ENCODE results near the gene BAG3. TPM values are rescaled to one million over a fixed set of nuclear protein-coding genes. Genes with fewer than 3 reads are reported as not detected.
"Not testable (repeated sequence)": the region's sequence is repeated elsewhere in the genome, so short reads cannot be mapped to it uniquely, and the experiment has no call there.

Gene BAG3
- total RNA-seq, 1 donor from 2014 or later: 39.1 TPM

DNA sequence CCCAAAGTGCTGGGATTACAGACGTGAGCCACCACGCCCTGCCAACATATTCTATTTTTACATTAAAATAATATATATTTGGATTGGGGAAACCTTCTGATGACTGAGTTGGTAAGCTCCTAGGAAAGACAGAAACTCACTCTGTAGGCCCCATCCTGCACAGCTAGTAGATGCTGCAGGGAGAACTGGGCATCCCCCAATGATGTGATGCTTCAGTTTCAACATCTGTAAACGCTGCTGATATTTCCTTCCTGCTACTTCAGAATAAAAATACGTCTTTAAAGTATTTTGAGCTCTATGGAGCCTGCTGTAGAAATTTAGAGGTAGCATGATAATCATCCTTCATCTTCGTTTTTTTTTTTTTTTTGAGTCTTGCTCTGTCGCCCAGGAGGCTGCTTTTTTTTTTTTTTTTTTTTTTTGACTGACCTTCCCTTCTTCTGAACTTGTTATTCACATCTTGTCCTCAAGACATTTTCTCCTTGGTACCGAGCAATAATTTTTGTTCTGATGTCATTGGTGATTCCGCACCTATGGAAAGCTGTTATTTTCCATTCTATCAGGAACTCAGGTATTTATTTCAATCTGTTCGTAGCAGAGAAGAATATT is 52.8 kb downstream of the BAG3 start:
- TF ChIP-seq, protein P1, sequence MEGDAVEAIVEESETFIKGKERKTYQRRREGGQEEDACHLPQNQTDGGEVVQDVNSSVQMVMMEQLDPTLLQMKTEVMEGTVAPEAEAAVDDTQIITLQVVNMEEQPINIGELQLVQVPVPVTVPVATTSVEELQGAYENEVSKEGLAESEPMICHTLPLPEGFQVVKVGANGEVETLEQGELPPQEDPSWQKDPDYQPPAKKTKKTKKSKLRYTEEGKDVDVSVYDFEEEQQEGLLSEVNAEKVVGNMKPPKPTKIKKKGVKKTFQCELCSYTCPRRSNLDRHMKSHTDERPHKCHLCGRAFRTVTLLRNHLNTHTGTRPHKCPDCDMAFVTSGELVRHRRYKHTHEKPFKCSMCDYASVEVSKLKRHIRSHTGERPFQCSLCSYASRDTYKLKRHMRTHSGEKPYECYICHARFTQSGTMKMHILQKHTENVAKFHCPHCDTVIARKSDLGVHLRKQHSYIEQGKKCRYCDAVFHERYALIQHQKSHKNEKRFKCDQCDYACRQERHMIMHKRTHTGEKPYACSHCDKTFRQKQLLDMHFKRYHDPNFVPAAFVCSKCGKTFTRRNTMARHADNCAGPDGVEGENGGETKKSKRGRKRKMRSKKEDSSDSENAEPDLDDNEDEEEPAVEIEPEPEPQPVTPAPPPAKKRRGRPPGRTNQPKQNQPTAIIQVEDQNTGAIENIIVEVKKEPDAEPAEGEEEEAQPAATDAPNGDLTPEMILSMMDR (conservative IDR thresholded peaks at IDR 0.05; ENCODE audit: low read depth, low read length): no peak
- DNase-seq (ENCODE audit: low read depth): no peak
- no peak overlapping the region for H3K4me3 ChIP-seq (ENCODE audit: low read depth, low read length)

DNA sequence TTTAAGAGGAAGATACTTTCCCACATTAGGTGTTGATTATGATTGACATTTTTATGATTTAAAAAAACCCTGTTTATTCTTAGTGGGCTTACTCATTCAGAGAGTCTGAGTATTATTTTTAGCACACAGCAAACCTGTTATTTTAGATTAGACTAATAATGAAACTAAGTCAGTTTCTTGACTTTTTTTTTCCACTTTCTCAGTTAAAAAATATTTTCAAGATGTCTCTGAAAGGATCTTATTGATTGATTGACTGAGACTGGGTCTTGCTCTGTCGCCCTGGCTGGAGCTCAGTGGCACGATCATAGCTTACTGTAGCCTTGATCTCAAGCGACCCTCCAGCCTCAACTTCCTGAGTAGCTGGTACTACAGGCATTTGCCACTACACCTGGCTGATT is 54.3 kb downstream of the BAG3 start:
- TF ChIP-seq, protein P1 (conservative IDR thresholded peaks at IDR 0.05; ENCODE audit: low read depth, low read length): no peak
- DNase-seq (ENCODE audit: low read depth): no peak
- no peak overlapping the region for H3K4me3 ChIP-seq (ENCODE audit: low read depth, low read length)

DNA sequence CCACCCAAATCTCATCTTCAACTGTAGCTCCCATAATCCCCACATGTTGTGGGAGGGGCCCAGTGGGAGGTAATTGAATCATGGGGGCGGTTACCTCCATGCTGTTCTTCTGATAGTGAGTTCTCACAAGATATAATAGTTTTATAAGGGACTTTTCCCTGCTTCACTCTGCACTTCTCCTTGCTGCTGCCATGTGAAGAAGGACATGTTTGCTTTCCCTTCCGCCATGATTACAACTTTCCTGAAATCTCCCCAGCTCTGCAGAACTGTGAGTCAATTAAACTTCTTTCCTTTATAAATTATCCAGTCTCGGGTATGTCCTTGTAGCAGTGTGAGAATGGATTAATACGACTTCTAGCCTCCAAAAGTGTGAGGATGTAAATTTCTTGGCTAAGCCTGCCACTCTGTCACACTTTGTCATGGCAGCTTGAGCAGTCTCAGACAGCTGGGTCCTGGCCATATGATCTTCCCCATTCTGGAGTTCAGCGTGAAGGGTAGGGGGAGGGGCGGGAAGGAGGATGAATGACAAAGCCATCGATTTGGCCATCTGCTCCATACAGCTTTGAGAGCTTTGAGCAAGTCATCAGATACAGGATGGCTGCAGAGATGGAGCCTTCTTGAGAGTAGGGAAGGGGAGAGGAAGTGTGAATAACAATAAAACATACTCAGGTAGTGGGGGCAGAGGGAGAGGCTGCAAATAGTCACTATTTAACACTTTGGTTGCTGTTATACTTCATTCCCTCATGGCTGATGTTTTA is 55.5 kb downstream of the BAG3 start:
- H3K4me3 ChIP-seq (ENCODE audit: low read depth, low read length): no peak overlapping the region
- TF ChIP-seq, protein P1 (conservative IDR thresholded peaks at IDR 0.05; ENCODE audit: low read depth, low read length): no peak
- DNase-seq (ENCODE audit: low read depth): no peak

DNA sequence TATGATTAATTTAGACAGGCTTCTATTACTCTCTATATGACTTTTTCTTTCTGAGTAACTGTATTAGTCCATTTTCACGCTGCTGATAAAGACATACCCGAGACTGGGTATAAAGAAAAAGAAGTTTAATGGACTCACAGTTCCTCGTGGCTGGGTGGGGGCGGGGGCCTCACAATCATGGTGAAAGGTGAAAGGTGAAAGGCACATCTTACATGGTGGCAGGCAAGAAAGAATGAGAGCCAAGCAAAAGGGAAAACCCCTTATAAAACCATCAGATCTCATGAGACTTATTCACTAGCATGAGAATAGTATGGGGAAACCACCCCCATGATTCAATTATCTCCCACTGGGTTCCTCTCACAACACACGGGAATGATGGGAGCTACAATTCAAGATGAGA is 56.2 kb downstream of the BAG3 start:
- DNase-seq (ENCODE audit: low read depth); H3K4me3 ChIP-seq (ENCODE audit: low read depth, low read length): not testable (repeated sequence)

DNA sequence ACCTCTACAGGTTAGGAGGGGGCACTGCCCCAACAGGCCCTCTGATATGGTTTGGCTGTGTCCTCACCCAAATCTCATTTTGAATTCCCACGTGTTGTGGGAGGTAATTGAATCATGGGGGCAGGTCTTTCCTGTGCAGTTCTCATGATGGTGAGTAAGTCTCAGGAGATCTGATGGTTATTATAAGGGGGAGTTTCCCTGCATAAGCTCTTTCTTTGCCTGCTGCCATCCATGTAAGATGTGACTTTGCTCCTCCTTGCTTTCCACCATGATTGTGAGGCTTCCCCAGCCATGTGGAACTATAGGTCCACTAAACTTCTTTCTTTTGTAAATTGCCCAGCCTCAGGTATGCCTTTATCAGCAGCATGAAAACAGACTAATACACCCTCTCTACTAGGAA is 59.8 kb downstream of the BAG3 start:
- DNase-seq (ENCODE audit: low read depth); H3K4me3 ChIP-seq (ENCODE audit: low read depth, low read length): not testable (repeated sequence)

DNA sequence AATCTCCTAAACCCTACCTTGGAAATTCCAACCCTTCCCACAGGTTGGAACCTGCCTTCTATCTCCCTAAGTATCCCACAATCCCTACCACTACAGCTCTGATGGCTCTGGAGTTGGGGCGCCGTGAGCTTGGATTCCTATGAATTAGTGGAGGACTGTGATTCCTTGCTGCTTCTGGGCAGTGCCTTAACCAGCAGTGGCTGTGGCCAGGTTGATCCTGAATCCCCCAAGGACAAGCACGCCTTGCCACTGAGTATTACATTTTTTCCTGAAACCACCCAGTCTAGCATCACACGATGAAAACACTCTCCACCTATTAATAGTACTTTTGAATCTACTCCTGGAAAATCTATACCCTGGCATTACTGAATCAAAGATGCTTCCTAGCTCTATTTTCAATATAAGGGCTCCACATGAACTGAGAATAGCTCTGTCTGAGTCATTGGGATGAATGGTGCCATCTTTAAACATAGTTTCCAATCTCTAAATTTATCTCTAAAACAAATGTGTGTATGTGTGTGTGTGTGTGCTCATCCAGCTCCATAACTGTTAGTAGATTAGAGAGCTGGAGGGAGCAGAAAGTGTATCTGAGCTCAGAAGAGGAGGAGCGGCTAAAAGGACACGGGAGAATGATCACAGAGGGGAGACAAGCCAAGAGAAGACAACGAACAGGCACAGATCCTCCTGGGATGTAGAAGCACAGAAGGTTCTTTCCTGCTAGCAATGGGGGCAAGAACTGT is 62.7 kb downstream of the BAG3 start:
- TF ChIP-seq, protein P1 (conservative IDR thresholded peaks at IDR 0.05; ENCODE audit: low read depth, low read length): no peak
- DNase-seq (ENCODE audit: low read depth): no peak

DNA sequence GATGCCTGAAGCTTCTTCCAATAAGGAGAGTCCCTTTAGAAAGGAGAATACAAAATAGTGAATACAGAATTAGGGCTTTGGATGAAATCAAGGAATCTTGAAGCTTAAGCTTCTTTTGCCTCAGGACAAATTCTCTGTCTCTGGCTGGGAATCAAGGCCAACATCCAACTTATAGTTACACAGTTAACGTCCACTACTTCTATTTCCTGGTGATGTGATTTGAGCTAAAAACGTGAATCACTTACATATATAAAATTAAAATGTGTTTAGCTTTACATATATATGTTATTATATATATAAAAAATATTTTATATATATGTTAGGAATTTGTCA is 63.3 kb downstream of the BAG3 start:
- no peak for DNase-seq (ENCODE audit: low read depth)
- TF ChIP-seq, protein P1 (conservative IDR thresholded peaks at IDR 0.05; ENCODE audit: low read depth, low read length): no peak
- H3K4me3 ChIP-seq (ENCODE audit: low read depth, low read length): no peak overlapping the region

More for the DNA sequence above, 62.7 kb downstream of the BAG3 start:
- H3K4me3 ChIP-seq (ENCODE audit: low read depth, low read length): no peak overlapping the region
